Karpas-422 (cell line): ENCODE data around the gene HIPK2. TPM values are rescaled to one million over a fixed set of nuclear protein-coding genes. Genes with fewer than 3 reads are reported as not detected.

ENCODE experiments used
- DNase-seq: peaks from one replicate; pipeline ENCODE4 v3.0.0-alpha.2; 2015
- H2AFZ ChIP-seq: fragments of 200-600 bp; sonication (generic); 2 replicates; pipeline ENCODE4 v1.6.1; 2014; ENCODE audit warnings: antibody characterized with exemption, low read length, mixed read lengths
- H3K27ac ChIP-seq: fragments of 200-600 bp; sonication (generic); 2 replicates; pipeline ENCODE4 v1.5.1; 2014; ENCODE audit warnings: mild to moderate bottlenecking, low read length, moderate library complexity
- H3K27me3 ChIP-seq: fragments of 200-600 bp; sonication (generic); 2 replicates; pipeline ENCODE4 v1.6.1; 2014; ENCODE audit warnings: low read length, mixed read lengths
- H3K36me3 ChIP-seq: fragments of 200-600 bp; sonication (generic); 2 replicates; pipeline ENCODE4 v1.6.1; 2014; ENCODE audit warnings: low read length, mixed read lengths; ENCODE audit not compliant: insufficient read depth
- H3K4me1 ChIP-seq: fragments of 200-600 bp; sonication (generic); 2 replicates; pipeline ENCODE4 v1.6.1; 2014; ENCODE audit warnings: mild to moderate bottlenecking, low read length, mixed read lengths
- H3K4me2 ChIP-seq: fragments of 200-600 bp; sonication (generic); 2 replicates; pipeline ENCODE4 v1.6.1; 2014; ENCODE audit warnings: low read length, low read depth, mild to moderate bottlenecking; ENCODE audit not compliant: poor library complexity, severe bottlenecking
- H3K4me3 ChIP-seq: fragments of 200-600 bp; sonication (generic); 2 replicates; pipeline ENCODE4 v1.5.1; 2014; ENCODE audit warnings: mild to moderate bottlenecking, antibody characterized with exemption, low read length, mixed read lengths
- H3K79me2 ChIP-seq: fragments of 200-600 bp; sonication (generic); 2 replicates; pipeline ENCODE4 v1.6.1; 2014; ENCODE audit warnings: mild to moderate bottlenecking, low read length, mixed read lengths
- H3K9ac ChIP-seq: fragments of 200-600 bp; sonication (generic); 2 replicates; pipeline ENCODE4 v1.6.0; 2014; ENCODE audit warnings: low read length
- H3K9me2 ChIP-seq: fragments of 200-600 bp; sonication (generic), shearing (Covaris generic); replicated peaks from 2 replicates; pipeline ENCODE4 v1.6.0; 2014; ENCODE audit warnings: mild to moderate bottlenecking, low read length, moderate library complexity; ENCODE audit not compliant: insufficient read depth
- H3K9me3 ChIP-seq: fragments of 300-700, 200-600 bp; sonication (generic); 2 replicates; pipeline ENCODE4 v1.6.1; 2014; ENCODE audit warnings: low read length, mixed read lengths
- H4K20me1 ChIP-seq: fragments of 200-600 bp; sonication (generic); 2 replicates; pipeline ENCODE4 v1.6.1; 2014; ENCODE audit warnings: mild to moderate bottlenecking, antibody characterized with exemption, low read length, low read depth; ENCODE audit not compliant: insufficient read depth
- total RNA-seq: library from RNA; depleted of rRNA; stranded (reverse); fragments of >200 nt; shearing (Covaris generic); gene quantifications from 2 replicates; pipeline ENCODE4 v1.2.3, GENCODE V29; 2014; ENCODE audit warnings: low replicate concordance; rRNA removed

Gene HIPK2
- not detected in 2 replicates for total RNA-seq

- Histone ChIP-seq H3K4me2 (peak within 1 kb of the TSS; percentile 89), H4K20me1 (no peaks in the 10 kb centered on the region), H3K9me2 (no peaks in the 10 kb centered on the region), H3K4me1 (peaks cover 12% of the 10 kb centered on the region), H3K9me3 (no peaks in the 10 kb centered on the region), H3K79me2 (no peaks in the 10 kb centered on the region), H3K27ac (no peak within 1 kb of the TSS), H3K27me3 (no peaks in the 10 kb centered on the region), H3K36me3 (no peaks in the 10 kb centered on the region), H2AFZ (peak within 1 kb of the TSS; percentile 91; the same call in 1 of the 2 replicates), H3K9ac (peak within 1 kb of the TSS; percentile 52), H3K4me3 (peak within 1 kb of the TSS; percentile 70)
- no peak for DNase-seq
These were observed at the start of gene HIPK2 for GRCh38 chr7:139777948-139778841. Gene HIPK2, minus strand, starts transcription at chr7:139777998. Its CDS starts 375 bp downstream, at chr7:139777623.

DNA sequence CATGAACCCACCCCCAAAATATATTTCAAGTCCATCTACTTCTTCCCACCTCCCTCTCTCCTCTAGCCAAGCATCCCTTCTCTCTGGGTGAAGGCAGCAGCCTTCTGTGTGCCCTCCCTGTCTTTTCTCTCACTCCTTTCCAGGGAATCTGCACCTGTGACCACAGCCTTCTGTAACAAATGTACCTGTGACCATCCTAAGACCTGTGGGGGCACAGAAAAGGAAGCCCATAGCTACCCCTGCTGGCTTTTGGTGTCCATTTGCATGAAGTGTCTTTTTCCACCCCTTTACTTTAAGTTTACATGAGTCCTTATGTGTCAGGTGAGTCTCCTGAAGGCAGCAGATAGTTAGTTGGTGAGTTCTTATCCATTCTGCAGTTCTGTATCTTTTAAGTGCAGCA lies 49.2 kb upstream of the HIPK2 start:
- H3K9ac ChIP-seq: no peak overlapping the region
- no peaks in the 10 kb centered on the region for H3K36me3 ChIP-seq
- no peaks in the 10 kb centered on the region for H3K27me3 ChIP-seq
- no peaks in the 10 kb centered on the region for H3K4me1 ChIP-seq
- no peaks in the 10 kb centered on the region for H3K9me2 ChIP-seq
- H3K79me2 ChIP-seq: no peaks in the 10 kb centered on the region
- no peaks in the 10 kb centered on the region for H4K20me1 ChIP-seq
- no peak overlapping the region for H3K27ac ChIP-seq
- no peak overlapping the region for H3K4me2 ChIP-seq
- no peak for DNase-seq
- no peak overlapping the region for H2AFZ ChIP-seq
- no peaks in the 10 kb centered on the region for H3K9me3 ChIP-seq
- H3K4me3 ChIP-seq: no peak overlapping the region

DNA sequence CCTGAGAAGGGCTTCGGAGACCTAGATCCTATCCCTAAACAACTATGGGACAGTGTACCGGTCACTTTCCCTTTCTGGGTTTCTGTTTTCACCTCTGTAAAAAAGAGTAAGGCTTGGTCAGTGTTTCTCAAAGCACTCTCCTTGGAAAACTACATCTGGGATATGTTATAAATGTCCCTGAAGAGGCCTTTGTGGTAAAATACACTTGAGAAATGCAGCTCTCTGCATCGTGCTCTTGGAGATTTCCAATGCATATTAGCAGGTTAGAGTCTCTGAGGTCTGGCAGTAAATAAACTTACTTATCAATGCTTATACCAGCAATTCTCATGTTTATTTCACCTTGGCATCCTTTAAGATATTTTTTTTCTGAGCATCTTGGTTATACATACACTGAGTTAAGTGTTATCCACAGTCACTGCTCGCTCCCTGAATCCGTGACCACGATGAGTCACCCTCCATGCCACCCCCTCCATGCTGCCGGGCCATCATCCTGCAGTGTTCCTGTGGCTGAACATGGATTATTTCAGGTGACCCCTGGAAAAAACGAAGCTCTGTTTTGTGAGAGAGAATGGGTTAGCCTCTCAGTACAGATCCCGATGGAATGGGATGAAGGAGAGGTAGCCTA lies 48.0 kb upstream of the HIPK2 start:
- no peak overlapping the region for H3K4me2 ChIP-seq
- H3K9ac ChIP-seq: no peak overlapping the region
- no peak for DNase-seq
- no peaks in the 10 kb centered on the region for H3K4me1 ChIP-seq
- H4K20me1 ChIP-seq: no peaks in the 10 kb centered on the region
- H3K79me2 ChIP-seq: no peaks in the 10 kb centered on the region
- no peaks in the 10 kb centered on the region for H3K9me2 ChIP-seq
- H3K4me3 ChIP-seq: no peak overlapping the region
- no peak overlapping the region for H2AFZ ChIP-seq
- H3K9me3 ChIP-seq: no peaks in the 10 kb centered on the region
- H3K27me3 ChIP-seq: 0 out of 2 replicates have a peak, but pooled peaks cover 2% of the 10 kb centered on the region
- no peak overlapping the region for H3K27ac ChIP-seq
- no peaks in the 10 kb centered on the region for H3K36me3 ChIP-seq

GRCh38 chr7:139823959-139824521 lies 46.2 kb upstream of the HIPK2 start:
- 0 out of 2 replicates have a peak, but pooled peaks cover 2% of the 10 kb centered on the region for H3K27me3 ChIP-seq
- no peak overlapping the region for H2AFZ ChIP-seq
- H3K4me2 ChIP-seq: no peak overlapping the region
- no peaks in the 10 kb centered on the region for H3K79me2 ChIP-seq
- no peaks in the 10 kb centered on the region for H3K9me2 ChIP-seq
- no peaks in the 10 kb centered on the region for H3K4me1 ChIP-seq
- no peaks in the 10 kb centered on the region for H4K20me1 ChIP-seq
- no peak overlapping the region for H3K9ac ChIP-seq
- H3K27ac ChIP-seq: no peak overlapping the region
- no peaks in the 10 kb centered on the region for H3K36me3 ChIP-seq
- no peak for DNase-seq
- H3K9me3 ChIP-seq: no peaks in the 10 kb centered on the region
- H3K4me3 ChIP-seq: no peak overlapping the region

GRCh38 chr7:139822855-139823254 lies 45.1 kb upstream of the HIPK2 start:
- DNase-seq: no peak
- Histone ChIP-seq H3K79me2 (no peaks in the 10 kb centered on the region), H4K20me1 (no peaks in the 10 kb centered on the region), H3K4me1 (no peaks in the 10 kb centered on the region), H3K9ac (no peak overlapping the region), H3K27ac (no peak overlapping the region), H3K36me3 (no peaks in the 10 kb centered on the region), H3K4me3 (no peak overlapping the region), H2AFZ (no peak overlapping the region), H3K9me2 (no peaks in the 10 kb centered on the region), H3K4me2 (no peak overlapping the region), H3K9me3 (no peaks in the 10 kb centered on the region), H3K27me3 (0 out of 2 replicates have a peak, but pooled peaks cover 2% of the 10 kb centered on the region)

DNA sequence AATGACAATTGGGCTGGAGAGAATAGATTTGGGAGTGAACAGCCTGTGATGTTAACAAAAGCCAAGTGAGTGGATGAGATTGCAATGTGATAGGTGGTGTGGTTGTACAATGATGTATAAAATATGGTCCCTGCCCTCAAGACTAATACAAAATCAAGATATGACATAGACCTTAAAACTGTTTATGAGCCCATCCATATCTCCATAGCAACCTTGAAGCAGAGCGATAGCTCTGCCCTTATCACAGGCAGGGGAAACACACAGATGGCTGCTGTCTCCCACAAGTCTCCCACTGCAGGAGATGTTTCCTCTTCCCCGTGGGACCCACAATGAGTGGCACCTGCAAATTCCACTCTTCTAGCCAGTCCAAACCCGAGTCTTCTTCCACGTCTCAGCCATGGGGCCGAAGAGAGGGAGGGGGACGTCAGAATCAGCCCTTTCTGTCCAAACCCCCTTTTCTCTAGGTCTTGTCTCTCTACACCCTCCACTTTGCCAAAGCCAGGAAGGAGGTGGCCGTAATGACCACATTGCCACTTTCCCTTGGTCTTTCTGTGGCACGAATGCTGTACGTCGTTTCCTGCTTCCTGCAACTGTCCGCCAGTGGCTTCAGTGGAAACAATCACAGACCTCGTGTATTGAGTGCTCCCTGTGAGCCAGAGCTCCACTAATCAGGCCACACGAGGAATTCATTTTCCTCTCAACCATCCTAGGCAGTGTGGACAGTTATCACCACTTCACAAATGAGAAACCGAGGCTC lies 43.7 kb upstream of the HIPK2 start:
- no peaks in the 10 kb centered on the region for H3K9me3 ChIP-seq
- no peaks in the 10 kb centered on the region for H3K36me3 ChIP-seq
- no peak overlapping the region for H3K4me2 ChIP-seq
- H3K9ac ChIP-seq: no peak overlapping the region
- H4K20me1 ChIP-seq: no peaks in the 10 kb centered on the region
- no peak for DNase-seq
- H3K79me2 ChIP-seq: no peaks in the 10 kb centered on the region
- 0 out of 2 replicates have a peak, but pooled peaks cover 2% of the 10 kb centered on the region for H3K27me3 ChIP-seq
- H3K4me3 ChIP-seq: no peak overlapping the region
- no peaks in the 10 kb centered on the region for H3K9me2 ChIP-seq
- no peak overlapping the region for H2AFZ ChIP-seq
- H3K4me1 ChIP-seq: no peaks in the 10 kb centered on the region
- H3K27ac ChIP-seq: no peak overlapping the region

DNA sequence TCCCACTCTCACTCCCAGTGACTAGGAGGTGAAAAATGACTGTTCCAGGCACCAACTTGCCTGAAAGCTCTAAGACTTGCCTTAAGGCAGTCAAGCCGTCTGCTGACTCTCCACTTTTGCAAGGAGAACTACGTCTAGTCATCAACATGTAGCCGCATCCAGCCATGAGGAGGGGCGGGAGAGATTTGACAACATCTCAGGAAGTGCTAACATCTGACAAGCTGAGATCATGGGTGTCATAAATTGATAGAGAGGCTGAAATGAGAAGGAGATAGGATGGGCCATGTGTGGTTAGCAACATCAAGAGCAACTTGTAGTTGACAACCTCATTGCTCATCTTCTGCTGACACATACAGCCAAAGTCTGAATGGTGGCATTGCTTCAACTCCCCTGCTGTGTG lies 42.3 kb upstream of the HIPK2 start:
- no peaks in the 10 kb centered on the region for H3K36me3 ChIP-seq
- DNase-seq: no peak
- H3K4me2 ChIP-seq: no peak overlapping the region
- H3K27me3 ChIP-seq: 0 out of 2 replicates have a peak, but pooled peaks cover 2% of the 10 kb centered on the region
- H3K27ac ChIP-seq: no peak overlapping the region
- H4K20me1 ChIP-seq: no peaks in the 10 kb centered on the region
- H2AFZ ChIP-seq: no peak overlapping the region
- H3K9ac ChIP-seq: no peak overlapping the region
- no peaks in the 10 kb centered on the region for H3K9me3 ChIP-seq
- no peaks in the 10 kb centered on the region for H3K79me2 ChIP-seq
- H3K4me1 ChIP-seq: no peaks in the 10 kb centered on the region
- no peak overlapping the region for H3K4me3 ChIP-seq
- no peaks in the 10 kb centered on the region for H3K9me2 ChIP-seq
